ENCODE data around the gene TLR1. TPM values are rescaled to one million over a fixed set of nuclear protein-coding genes. Genes with fewer than 3 reads are reported as not detected.
A peak's percentile ranks its signal among the peaks of the same experiment; 100 is the strongest.
"Not testable (repeated sequence)": the region's sequence is repeated elsewhere in the genome, so short reads cannot be mapped to it uniquely, and the experiment has no call there.

Gene TLR1
- total RNA-seq, 4 donors from 2014 or later, result 4.3 to 14.9 (median 9.1) TPM

GRCh38 chr4:38775326-38775725 lies 29.3 kb downstream of the TLR1 start:
- no peak overlapping the region for H3K27ac ChIP-seq (replicated peaks in 1 of 4)
- no peak for DNase-seq (ENCODE audit: extremely low spot score)
- 75% methylated on average over 2 of the region's 2 CpGs for WGBS
- intact Hi-C loops (cut with DNase I), result no loop called here
- H3K4me3 ChIP-seq, result no peak overlapping the region
- TF ChIP-seq EP300 (IDR thresholded peaks at IDR 0.05) (no peak), POLR2A (IDR thresholded peaks at IDR 0.05; ENCODE audit: low read depth) (no peak), POLR2AphosphoS5 (IDR thresholded peaks at IDR 0.05) (no peak), CTCF (IDR thresholded peaks at IDR 0.05) (no peak)
- no peaks in the 10 kb centered on the region for H3K36me3 ChIP-seq
- H3K27me3 ChIP-seq, result no peaks in the 10 kb centered on the region
- H3K4me1 ChIP-seq, result no peaks in the 10 kb centered on the region
- no peaks in the 10 kb centered on the region for H3K9me3 ChIP-seq

- peaks cover 0 to 4% (median 2%) of the 10 kb centered on the region in 4 donors for H3K4me1 ChIP-seq
- H3K27me3 ChIP-seq, result no peaks in the 10 kb centered on the region
- H3K27ac ChIP-seq (replicated peaks in 1 of 4), result no peak overlapping the region
- TF ChIP-seq CTCF (IDR thresholded peaks at IDR 0.05) (no peak), POLR2AphosphoS5 (IDR thresholded peaks at IDR 0.05) (no peak), EP300 (IDR thresholded peaks at IDR 0.05) (no peak), POLR2A (IDR thresholded peaks at IDR 0.05; ENCODE audit: low read depth) (no peak)
- 83% methylated on average over 8 of the region's 8 CpGs for WGBS
- no peak overlapping the region for H3K4me3 ChIP-seq
- intact Hi-C loops (cut with DNase I), result no loop called here
- DNase-seq (ENCODE audit: extremely low spot score), result no peak
- no peaks in the 10 kb centered on the region for H3K36me3 ChIP-seq
- H3K9me3 ChIP-seq, result no peaks in the 10 kb centered on the region
Measured at GRCh38 chr4:38774181-38774955, 30.2 kb downstream of the TLR1 start.

GRCh38 chr4:38770281-38770680 lies 34.3 kb downstream of the TLR1 start:
- H3K4me3 ChIP-seq; intact Hi-C loops (cut with DNase I); H3K27me3 ChIP-seq; H3K27ac ChIP-seq (replicated peaks in 1 of 4); H3K4me1 ChIP-seq; DNase-seq (ENCODE audit: extremely low spot score); H3K36me3 ChIP-seq; H3K9me3 ChIP-seq: not testable (repeated sequence)
- 81% methylated on average over 2 of the region's 2 CpGs for WGBS

- TF ChIP-seq POLR2A (IDR thresholded peaks at IDR 0.05; ENCODE audit: low read depth), result no peak
- TF ChIP-seq POLR2AphosphoS5 (IDR thresholded peaks at IDR 0.05), result no peak
- TF ChIP-seq EP300 (IDR thresholded peaks at IDR 0.05), result no peak
- TF ChIP-seq CTCF (IDR thresholded peaks at IDR 0.05), result no peak
- Histone ChIP-seq H3K9me3 (no peaks in the 10 kb centered on the region), H3K27ac (replicated peaks in 1 of 4) (no peak overlapping the region), H3K36me3 (no peaks in the 10 kb centered on the region), H3K27me3 (no peaks in the 10 kb centered on the region), H3K4me1 (peaks cover 0 to 8% (median 2%) of the 10 kb centered on the region in 4 donors), H3K4me3 (no peak overlapping the region)
- intact Hi-C loops (cut with DNase I), result no loop called here
- no peak for DNase-seq (ENCODE audit: extremely low spot score)
- 86% methylated on average over 2 of the region's 2 CpGs for WGBS
Measured at GRCh38 chr4:38769857-38770256, 34.7 kb downstream of the TLR1 start.

- H3K4me1 ChIP-seq, result peaks cover 0 to 8% (median 2%) of the 10 kb centered on the region in 4 donors
- peak overlapping the region in 1 of 4 donors; percentile 5 for H3K27ac ChIP-seq (replicated peaks in 1 of 4)
- intact Hi-C loops (cut with DNase I), result no loop called here
- H3K4me3 ChIP-seq, result no peak overlapping the region
- no peak for DNase-seq (ENCODE audit: extremely low spot score)
- no peaks in the 10 kb centered on the region for H3K27me3 ChIP-seq
- 33% methylated on average over 2 of the region's 2 CpGs for WGBS
- no peak for TF ChIP-seq CTCF (IDR thresholded peaks at IDR 0.05)
- no peaks in the 10 kb centered on the region for H3K36me3 ChIP-seq
- H3K9me3 ChIP-seq, result no peaks in the 10 kb centered on the region
Measured at GRCh38 chr4:38769441-38769840, 35.1 kb downstream of the TLR1 start.
